Stimulated activated CD8-positive, alpha-beta memory T cell treated with anti-CD3 and anti-CD28 coated beads, Interleukin-15, amount 100 ng/mL, for 1 hour (primary cell): ENCODE results near the gene ERICH6B.
"Not testable (repeated sequence)": the region's sequence is repeated elsewhere in the genome, so short reads cannot be mapped to it uniquely, and the experiment has no call there.

Source experiments
- DNase-seq: peaks from one replicate; pipeline ENCODE4 v3.0.0-alpha.2; 2020; ENCODE audit warnings: low read depth

The ERICH6B gene

GRCh38 chr13:45615501-45616101 lies at the start of gene ERICH6B:
Gene ERICH6B (minus strand): TSS chr13:45615739. CDS start chr13:45597005, 18,734 bp downstream.
- DNase-seq: no peak

GRCh38 chr13:45662903-45663302 lies 47.4 kb upstream of the ERICH6B start:
- DNase-seq: not testable (repeated sequence)

- DNase-seq: no peak
Observed at GRCh38 chr13:45662162-45662561, 46.6 kb upstream of the ERICH6B start.

GRCh38 chr13:45660458-45660857 lies 44.9 kb upstream of the ERICH6B start:
- DNase-seq: not testable (repeated sequence)

- DNase-seq: no peak
Observed at GRCh38 chr13:45659536-45659935, 44.0 kb upstream of the ERICH6B start.

- no peak for DNase-seq
Observed at GRCh38 chr13:45658586-45659235, 43.2 kb upstream of the ERICH6B start.

GRCh38 chr13:45654633-45655349 lies 39.3 kb upstream of the ERICH6B start:
- DNase-seq: no peak

GRCh38 chr13:45645263-45645662 lies 29.7 kb upstream of the ERICH6B start:
- DNase-seq: not testable (repeated sequence)

- DNase-seq: not testable (repeated sequence)
Observed at GRCh38 chr13:45642159-45642558, 26.6 kb upstream of the ERICH6B start.

GRCh38 chr13:45635291-45635690 lies 19.8 kb upstream of the ERICH6B start:
- DNase-seq: not testable (repeated sequence)

GRCh38 chr13:45630791-45631190 lies 15.3 kb upstream of the ERICH6B start:
- no peak for DNase-seq

- no peak for DNase-seq
Observed at GRCh38 chr13:45629940-45630339, 14.4 kb upstream of the ERICH6B start.

GRCh38 chr13:45628094-45628493 lies 12.6 kb upstream of the ERICH6B start:
- no peak for DNase-seq

- DNase-seq: no peak
Observed at GRCh38 chr13:45627656-45628055, 12.1 kb upstream of the ERICH6B start.

GRCh38 chr13:45626731-45627374 lies 11.3 kb upstream of the ERICH6B start:
- no peak for DNase-seq

GRCh38 chr13:45623516-45624090 lies 8.1 kb upstream of the ERICH6B start:
- DNase-seq: no peak

GRCh38 chr13:45621950-45622349 lies 6.4 kb upstream of the ERICH6B start:
- DNase-seq: no peak

GRCh38 chr13:45607931-45608330 lies 7.6 kb downstream of the ERICH6B start:
- DNase-seq: no peak

- DNase-seq: no peak
Observed at GRCh38 chr13:45604892-45605291, 10.6 kb downstream of the ERICH6B start.

- no peak for DNase-seq
Observed at GRCh38 chr13:45603338-45603737, 12.2 kb downstream of the ERICH6B start.

GRCh38 chr13:45602183-45603170 lies 13.1 kb downstream of the ERICH6B start:
- no peak for DNase-seq
